Forelimb muscle (tissue), 1 donor: Measurements from ENCODE around the gene TRIM47. TPM values are rescaled to one million over a fixed set of nuclear protein-coding genes. Genes with fewer than 3 reads are reported as not detected.

ENCODE experiments used
- DNase-seq: peaks from one replicate; pipeline ENCODE4 v3.0.0-alpha.2; 2013; ENCODE audit warnings: low read depth
- polyA plus RNA-seq: library from polyadenylated mRNA; unstranded; fragments of 120-200 nt; gene quantifications from one replicate; pipeline ENCODE4 v1.2.1, GENCODE V29; 2013; ENCODE audit not compliant: insufficient read length

The TRIM47 gene
- polyA plus RNA-seq, 1 donor: 19.3 TPM

DNA sequence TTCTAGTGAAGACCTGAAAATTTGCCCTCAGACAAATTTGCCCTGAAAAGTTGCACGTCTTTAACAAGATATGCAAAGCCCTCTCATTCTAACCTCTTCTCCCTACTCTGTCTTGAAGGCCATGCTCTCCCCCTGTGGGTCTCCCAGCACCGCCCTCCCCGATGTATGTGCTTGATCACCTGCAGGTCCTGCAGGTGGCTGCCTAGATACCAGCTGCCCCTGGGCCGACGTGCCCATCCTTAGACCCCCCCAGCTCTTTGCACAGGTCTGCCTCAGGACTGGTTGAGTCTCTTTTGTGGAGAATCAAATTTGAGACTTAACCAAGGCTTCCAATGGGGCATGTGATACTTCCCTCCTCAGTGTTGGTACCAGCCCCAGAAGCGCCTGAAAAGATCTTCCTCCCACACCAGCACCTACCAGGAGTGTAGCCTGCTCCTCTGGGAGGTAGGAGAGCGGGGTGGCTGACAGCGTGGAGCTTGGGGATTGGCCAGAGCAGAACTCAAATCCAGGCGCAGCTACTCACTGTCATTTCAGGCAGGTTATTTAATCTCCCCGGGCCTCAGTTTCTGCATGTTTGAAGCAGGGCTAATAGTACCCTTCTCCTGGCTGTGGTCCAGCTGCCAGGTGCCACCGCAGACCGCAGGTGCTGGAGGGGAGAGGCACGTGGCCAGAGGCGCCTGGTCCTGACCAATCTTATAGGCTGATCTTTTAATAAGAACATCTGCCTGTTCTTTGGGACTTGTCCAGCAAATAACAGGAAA is 30.9 kb upstream of the TRIM47 start:
- DNase-seq: no peak

DNA sequence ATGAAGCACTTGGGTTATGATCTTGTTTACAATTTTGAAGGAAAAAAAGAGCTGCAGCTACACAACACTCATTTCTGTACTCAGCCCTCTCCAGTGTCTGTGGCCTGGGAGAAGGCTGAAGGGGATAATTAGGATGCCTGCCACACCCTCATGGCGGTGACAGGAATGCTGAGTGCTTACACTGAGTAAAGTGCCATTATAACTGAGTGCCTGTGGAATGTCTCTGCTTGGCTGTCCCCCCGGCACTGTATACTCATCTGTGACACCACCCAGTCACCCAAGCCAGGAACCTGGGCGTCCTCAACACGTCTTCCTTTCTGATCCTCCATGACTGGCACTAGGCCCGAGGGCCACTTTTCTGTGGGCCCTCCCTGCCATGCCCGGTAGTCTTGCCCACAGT is 29.8 kb upstream of the TRIM47 start:
- no peak for DNase-seq

DNA sequence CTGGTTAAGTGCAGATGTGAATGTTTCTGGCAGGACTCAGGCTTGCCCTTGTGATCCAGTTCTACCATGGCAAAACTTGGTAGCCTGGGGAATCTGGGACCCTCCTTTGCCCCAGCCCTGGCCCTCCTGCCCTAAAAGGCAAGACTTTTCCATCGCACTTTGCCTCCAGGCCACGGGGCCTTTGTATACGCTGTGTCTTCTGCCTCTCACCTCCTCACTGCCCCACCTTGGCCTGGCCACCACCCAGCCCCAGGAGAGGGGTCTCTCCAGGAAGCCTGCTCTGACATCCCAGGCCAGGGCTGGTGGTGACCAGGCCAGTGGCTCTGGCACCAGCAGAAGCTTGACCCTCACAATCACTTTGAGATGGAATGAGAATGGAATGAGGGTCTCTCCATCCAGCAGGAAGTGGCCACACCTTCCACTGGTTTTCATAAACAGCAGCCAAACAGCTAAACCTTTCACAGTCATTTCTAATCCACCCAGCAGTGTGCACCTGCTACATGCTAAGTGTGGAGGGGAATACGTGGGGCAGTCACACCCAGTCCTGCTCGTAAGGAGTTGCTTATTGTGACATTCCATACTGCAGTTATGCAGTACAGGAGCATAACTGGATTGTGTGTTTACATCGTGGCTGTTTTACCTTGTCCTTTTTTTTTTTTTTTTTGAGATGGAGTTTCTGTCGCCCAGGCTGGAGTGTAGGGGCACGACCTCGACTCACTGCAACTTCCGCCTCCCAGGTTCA is 27.9 kb upstream of the TRIM47 start:
- DNase-seq: no peak

DNA sequence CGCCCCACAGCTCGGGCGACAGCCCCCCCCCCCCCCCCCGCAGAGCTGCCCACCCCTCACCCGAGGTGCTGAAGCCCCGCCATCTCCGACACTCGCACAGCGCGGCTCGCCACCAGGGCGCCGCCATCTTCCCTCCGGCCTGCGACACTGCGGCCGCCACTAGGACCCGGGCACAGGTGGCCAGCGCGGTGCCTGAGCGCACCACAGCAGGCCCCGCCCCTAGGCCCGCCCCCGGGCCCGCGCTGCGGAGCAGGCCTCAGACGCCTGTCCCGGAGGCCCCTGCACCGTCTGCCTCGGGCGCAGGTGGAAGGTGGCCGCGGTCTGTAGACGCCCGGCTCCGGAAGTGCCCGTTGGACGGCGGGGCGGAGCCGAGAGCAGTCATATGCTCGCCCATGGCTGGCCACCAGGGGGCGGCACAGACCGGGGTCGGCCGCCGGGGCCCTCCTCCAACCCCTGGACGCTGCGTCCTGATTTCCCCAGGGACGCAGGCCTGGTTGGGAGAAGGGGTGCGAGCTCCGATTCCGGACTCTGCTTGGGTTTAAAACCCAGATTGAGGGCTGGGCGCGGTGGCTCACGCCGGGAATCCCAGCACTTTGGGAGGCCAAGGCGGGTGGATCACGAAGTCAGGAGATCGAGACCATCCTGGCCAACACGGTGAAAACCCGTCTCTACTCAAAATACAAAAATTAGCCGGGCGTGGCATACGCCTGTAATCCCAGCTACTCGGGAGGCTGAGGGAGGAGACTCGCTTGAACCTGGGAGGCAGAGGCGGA is 26.6 kb upstream of the TRIM47 start, which contains the start of gene MRPL38:
Gene MRPL38 (minus strand): TSS at position 136 of the 773 bp plus-strand sequence. CDS start 9 bp downstream, at position 127.
- peak; percentile 48 for DNase-seq

DNA sequence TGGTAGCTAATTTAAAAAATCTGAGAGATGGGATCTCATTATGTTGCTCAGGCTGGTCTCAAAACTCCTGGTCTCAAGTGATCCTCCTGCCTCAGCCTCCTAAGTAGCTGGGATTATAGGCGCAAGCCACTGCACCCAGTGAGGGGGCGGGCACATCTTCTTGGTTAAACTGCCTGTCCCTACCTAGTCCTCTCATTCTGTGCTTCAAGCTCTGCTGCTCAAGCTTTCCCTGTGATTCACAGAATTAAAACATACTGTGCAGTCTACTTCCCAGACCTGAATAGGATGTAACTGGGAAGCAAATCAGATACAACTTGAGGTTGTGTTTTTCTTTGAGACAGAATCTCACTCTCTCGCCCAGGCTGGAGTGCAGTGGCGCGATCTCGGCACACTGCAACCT is 24.0 kb upstream of the TRIM47 start:
- DNase-seq: no peak

DNA sequence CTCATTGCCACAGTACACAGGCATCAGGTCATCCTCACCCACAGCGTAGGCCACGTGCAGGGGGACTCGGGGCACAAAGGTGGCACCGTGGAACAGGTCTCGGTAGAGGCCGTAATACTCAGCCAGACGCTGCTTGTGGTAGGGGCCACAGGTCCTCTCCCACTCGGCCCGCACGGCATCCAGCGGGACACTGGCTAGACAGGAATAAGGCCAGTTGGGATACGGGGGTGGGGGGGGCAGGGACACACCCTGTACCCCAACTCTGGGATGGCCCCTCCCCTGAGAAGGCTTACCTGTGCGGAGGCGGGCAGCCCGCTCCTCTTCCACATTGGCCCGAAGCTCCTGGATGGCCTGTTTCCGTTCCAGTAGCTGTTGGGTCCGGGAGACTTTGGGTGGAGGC is 23.3 kb upstream of the TRIM47 start:
- no peak for DNase-seq

DNA sequence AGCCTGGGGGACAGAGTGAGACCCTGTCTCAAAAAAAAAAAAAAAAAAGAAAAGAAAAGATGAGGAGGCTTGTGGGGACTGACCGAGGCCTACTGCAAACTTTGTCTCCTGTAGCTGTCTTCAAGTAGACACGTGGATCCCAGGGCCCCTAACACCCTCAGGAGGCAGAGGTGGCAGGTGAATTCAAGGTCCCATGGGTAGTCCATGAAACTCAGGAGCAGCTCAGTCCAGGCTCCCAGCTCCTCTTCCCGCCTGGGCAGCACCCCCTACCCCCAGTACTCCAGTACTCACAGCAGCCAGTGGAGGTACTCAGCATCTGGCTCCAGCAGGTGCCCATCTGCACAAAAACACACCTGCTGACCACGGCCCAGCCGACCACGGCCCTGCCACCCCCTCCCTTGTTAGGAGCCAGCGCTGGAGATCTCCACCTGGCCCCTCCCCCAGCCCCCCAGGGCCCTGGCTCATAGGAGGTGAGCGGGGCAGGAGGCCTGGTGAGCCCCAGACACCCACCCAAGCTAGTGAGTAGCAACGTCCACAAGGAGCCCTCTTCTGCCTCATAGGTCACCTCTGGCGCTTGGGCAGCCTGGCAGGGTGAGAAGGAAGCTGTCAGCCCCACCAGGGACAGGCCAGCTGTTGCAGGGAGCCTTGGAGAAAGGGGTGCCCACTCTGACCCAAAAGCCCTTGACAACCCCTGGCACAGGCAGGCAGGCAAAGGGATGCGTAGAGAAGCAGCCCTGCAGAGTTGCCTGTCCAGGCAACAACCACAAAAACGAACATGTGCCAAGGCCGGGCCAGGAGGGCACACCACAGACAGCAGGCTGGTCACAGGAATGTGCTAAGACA is 22.5 kb upstream of the TRIM47 start:
- no peak for DNase-seq

DNA sequence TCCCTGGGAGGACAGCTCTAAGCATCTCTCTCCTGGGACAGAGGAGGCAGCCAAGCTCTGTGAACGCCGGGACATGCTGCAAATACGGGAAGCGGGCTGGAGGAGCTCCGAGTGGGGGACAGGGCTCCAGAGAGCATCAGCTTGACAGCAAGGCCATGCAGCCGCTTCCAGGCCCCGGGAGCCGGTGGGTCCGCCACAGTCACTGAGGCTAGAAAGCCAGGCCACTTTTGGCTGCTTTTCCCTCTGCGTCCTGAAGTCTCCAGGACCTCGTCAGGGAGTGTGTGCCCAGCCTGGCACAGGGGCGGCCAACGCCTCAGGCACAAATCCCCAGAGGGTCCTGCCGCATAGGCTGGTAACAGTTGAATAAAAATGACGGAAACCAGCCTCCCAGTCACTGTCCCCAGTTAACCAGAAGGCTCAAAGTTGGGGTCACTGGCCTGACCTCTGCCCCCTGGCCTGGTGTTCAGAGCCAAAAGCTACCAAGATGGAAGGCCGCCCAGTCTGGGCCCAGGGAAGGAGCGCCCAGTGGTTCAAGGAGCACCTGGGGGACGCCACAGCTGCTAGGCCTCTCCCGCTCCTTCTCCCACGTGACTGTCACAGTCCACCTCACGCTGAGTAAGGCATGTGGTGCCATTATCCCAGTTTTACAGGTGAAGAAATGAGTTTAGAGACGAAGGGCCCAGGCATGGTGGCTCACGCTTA is 21.5 kb upstream of the TRIM47 start:
- no peak for DNase-seq

DNA sequence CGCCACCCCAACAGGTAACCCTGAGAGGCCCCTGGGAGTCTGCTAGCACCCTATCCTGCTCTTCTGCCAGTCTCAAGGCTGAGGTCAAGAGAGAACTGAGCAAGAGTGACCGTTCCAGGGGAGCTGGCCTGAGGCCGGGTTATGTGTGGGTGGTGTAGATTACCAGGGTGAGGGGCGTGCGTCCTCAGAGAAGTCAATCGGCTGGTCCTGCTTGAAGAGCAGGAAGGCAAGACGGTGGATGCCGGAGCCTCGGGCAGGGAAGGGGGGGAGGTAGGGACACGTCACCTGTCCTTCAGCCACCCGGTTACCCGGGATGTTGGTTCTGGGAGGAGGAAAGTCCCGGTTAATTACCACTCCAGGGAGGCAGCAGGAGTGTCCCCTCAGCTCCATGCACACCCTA is 21.0 kb upstream of the TRIM47 start:
- DNase-seq: no peak

DNA sequence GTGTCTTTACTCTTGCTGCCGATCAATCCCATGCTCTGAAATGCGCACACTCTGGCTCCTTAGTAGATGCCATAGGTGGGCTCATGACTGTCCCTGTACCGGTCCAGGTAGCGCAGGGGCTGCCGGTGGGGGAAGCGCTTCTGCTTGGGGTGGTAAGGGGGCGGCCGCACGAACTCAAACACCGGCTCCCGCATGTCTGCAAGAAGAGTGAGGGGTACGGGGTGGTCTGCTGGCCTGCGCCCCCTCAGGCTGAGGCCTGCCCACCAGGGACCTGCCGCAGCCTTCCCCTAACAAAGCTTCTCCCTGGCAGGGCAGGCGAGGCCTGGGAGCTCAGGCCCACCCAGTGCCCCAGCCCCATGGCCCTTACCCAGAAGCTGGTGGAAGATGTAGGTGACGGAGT is 20.4 kb upstream of the TRIM47 start:
- DNase-seq: no peak

DNA sequence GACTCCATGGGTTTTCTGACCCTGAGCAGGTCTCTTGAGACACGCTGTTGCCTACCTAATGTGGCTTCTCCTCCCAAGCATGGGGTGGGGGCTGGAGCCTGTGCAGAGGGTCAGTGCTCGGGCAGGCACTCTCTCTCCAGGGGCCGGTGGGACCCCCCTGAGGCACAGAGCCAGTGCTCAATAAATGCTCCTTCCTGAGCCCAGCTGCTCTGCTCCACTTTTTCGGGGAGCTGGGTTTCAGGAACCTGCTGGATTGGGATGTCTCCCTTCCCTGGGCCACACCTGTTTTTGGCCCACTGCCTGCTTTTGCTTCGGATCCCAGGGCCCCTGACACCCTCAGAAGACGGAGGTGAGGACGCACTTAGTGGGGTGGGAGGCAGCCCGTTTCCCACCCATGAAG is 19.7 kb upstream of the TRIM47 start:
- DNase-seq: no peak

DNA sequence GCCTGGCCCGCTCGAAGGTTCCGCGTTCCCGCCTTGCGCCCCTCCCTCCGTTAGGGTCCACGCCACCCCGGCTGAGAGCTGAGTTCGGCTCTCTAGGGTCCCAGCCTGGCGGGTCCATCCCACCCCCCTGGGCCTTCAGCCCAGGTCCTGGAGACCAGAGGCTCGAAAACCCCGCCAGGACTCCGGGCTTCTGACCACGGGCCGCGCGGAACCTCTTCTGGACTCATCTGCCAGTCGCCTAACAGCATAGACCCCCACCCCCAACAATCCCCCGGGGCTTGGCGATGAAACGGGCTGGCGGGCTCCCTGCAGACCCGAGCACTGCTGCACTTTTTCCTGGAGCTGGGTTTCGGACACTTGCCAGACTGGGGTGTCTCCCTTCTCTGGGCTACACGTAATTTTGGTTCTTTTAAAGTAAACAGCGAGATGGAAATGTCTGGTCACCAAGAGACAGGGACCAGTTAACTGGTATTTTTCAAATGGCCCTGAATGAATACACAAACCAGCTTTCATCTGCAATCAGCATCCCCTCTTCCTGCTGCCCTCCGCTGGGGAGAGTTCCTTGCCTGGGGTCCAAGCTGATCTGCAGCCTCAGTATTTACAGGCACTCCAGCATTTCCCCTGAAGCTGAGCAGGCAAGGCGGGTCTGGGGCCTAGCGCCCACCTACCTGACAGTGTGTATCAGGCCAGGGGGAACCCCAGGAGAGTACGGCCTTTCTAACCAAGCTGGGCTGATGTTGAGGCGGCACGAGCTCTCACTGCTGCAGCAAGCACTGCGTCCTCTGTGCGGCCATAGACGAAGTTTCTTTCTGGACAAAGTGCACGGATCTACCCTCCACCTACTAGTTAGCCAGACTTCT is 19.0 kb upstream of the TRIM47 start:
- no peak for DNase-seq

DNA sequence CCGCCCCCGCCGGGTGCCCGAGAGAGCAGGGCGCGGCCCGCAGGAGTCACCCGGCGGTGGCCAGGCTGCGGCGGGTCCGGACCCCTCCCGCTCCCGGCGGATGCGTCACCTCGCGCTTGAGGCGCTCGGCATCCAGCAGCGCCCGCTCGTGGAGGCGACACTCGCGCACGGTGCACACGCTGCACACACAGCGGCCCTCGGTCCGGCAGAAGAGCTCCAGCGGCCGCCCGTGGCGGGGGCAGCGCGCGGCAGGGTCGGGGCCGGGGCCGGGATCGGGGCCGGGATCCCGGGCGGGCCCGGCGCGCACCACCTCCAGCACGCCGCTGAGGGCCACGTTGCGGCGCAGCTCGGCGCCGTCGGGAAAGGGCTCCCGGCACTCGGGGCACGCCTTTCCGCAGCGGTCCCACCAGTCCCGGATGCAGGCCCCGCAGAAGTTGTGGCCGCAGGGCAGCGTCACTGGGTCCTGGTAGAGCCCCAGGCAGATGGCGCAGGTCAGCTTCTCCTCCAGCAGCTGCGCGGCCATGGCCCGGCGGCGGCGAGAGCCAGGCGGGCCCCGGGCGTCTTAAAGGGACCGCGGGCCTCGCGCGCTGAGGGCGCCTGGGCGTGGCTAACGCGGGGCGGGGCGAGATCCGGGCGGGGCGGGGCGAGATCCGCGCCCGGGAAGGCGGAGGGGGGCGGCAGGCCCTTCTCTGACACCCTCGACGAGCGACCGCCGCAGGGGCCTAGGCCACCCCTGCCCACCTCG is 18.2 kb upstream of the TRIM47 start, which contains the start of gene TRIM65:
Gene TRIM65 (minus strand): TSS at position 537 of the 745 bp plus-strand sequence. CDS start 14 bp downstream, at position 523.
- DNase-seq: no peak

DNA sequence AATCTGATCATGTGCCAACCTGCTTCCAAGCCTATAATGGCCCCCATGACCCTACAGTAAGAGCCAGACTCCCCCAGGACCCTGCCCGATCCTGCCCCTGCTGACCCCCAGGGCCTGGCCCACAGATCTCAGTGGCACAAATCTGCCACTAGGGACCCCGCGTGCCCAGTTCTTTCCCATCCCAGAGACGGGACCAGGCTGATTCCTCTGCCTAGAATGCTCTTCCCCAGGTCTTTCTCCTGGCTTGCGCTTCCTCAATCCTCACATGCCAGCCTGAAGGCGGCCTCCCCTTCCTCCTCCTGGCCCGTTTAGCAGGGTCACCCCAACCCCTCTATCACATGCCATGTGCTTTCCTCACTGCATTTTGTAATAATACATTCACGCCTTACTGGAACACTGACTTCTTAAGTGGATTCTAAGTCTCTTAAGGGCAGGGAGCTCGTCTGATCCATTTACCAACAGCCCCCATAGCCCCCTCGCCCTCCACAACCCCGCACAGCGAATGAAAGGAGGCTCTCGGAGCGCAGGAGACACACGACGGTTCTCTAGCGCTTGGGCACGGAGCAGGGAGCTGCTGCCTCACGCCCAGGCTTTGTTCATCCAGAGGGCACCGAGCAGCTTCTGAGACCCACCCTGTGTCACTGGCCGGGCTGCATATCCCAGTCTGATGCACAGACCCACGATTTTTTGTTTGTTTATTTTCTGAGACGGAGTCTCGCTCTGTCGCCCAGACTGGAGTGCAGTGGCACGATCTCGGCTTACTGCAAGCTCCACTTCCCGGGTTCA is 17.2 kb upstream of the TRIM47 start:
- DNase-seq: no peak

DNA sequence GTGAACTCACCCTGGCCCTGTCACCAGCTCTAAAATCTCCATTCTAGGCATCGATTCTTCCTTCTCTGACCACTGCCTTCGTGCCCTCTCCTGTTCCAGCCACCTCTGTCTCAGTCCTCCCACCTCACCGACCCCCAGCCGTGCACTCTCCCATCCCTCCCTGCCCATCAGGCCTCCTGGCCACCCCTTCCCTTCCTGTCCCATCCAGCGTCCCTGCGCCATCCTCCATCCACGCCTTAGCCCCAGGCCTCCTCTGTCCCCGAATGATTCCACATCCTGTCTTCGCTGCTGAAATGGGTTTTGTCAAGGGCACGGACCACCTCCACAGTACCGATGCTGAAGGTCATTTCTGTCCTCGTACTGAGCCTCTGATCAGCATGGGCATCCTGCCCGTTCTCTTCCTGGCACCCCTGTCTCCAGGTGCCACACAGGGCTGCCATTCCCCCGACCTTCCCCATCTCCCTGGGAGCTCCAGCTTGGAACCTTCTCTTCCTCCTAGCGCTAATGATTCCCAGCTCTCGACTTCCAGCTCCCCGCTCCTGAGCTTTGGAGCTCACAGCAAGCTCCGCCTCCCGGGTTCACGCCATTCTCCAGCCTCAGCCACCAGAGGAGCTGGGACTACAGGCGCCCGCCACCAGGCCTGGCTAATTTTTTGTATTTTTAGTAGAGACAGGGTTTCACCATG is 15.8 kb upstream of the TRIM47 start:
- DNase-seq: no peak

DNA sequence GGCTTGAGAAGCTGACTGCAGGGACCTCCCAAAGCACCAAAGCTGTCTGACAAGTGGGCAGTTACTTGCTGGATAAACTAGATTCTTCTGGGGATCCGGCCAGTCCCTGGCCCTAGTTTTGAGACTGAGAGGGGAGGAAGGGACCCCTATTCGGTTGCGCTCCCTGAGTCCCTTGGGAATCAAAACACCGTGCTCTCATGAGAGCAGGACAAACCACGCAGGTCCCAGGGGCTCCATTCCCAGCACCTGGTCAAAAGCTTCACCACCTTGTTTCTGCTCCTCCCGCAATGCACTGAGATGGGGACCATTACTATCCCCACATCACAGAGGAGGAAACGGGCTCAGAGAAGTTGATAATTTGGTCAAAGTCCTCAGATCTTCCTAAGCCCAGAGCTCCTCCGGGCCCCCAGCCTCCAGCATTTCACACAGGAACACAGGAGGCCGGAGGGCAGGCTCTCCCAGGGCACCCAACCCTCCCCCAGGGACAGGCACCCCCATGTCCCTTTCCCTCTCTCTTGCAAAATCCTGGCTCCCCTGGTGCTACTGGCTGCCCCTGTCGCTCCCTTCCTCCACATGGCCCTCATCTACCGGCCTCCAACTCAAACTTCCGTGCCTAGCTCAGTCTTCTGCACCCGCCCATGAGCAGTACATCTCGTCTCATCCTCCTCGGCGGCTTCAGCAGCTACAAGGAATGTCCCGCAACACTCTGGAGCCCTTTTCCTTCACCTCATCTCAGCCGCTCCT is 15.1 kb upstream of the TRIM47 start:
- DNase-seq: no peak
